Colonic mucosa (tissue), 4 donors: ENCODE data around the gene RAB3IP. TPM values are rescaled to one million over a fixed set of nuclear protein-coding genes. Genes with fewer than 3 reads are reported as not detected.

Source experiments
- DNase-seq: peaks from one replicate; pipeline ENCODE4 v3.0.0-alpha.2; 2020
- H3K27ac ChIP-seq: fragments of 200-600 bp; one replicate; pipeline ENCODE4 v1.8.0; 2021
- H3K27me3 ChIP-seq: fragments of 200-600 bp; one replicate; pipeline ENCODE4 v1.8.0; 2021
- H3K36me3 ChIP-seq: fragments of 200-600 bp; one replicate; pipeline ENCODE4 v1.8.0; 2021
- H3K4me1 ChIP-seq: fragments of 200-600 bp; one replicate; pipeline ENCODE4 v1.8.0; 2021; ENCODE audit warnings: mild to moderate bottlenecking
- H3K4me3 ChIP-seq: fragments of 200-600 bp; one replicate; pipeline ENCODE4 v1.8.0; 2021
- H3K9ac ChIP-seq, 2 donors: one replicate each; pipeline ENCODE4 v1.7.0; 2013; ENCODE audit warnings: control low read depth in 2 of 2, low read depth in 2 of 2, low read length in 2 of 2
- H3K9me3 ChIP-seq: fragments of 200-600 bp; one replicate; pipeline ENCODE4 v1.8.0; 2021
- intact Hi-C: fragments of 100-400 bp; cut with DNase I; formaldehyde crosslinking; loops from one replicate; pipeline ENCODE4 v1.14.1; 2022
- total RNA-seq, 2 donors: library from RNA; stranded (reverse); fragmentation: NEBNext Ultra II Directional in 1 of 2; extraction: Animal tissue kit (Norgen Biotek cat#: 25700) in 1 of 2; gene quantifications; one replicate each; pipeline ENCODE4 v1.2.1, GENCODE V29; 2021
- TF ChIP-seq, protein P1 (sequence below): fragments of 200-600 bp; IDR thresholded peaks from one replicate; pipeline ENCODE4 v1.8.0; 2022; ENCODE audit warnings: antibody characterized with exemption, mild to moderate bottlenecking
- donor health status: healthy.
- donor health status: DM: no; HTN: no; CAD: no.
- donor health status: DM: no; HTN: no; CAD: no.

Gene RAB3IP
- total RNA-seq, 2 donors from 2014 or later, result 34.5 to 43.6 TPM

DNA sequence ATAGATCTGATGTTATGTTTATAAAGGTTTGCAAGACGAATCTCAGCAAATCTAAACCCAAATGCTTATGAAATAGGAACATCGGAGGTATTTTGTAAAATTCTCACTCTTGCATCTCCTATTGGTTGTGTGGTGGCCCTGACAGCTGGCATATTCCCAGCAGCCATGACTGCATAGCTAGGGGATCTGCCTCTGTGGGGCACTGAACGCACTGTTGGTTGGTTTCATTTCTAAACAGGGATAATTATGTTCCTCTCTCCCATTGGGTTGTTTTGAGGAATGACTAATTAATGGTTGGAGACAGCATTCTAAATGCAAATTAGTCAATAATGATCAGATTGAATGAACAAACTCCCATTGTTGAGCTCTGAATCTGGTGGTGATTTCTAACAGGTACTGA lies 36.8 kb upstream of the RAB3IP start:
- H3K4me1 ChIP-seq, result no peaks in the 10 kb centered on the region
- intact Hi-C loops, result no loop called here
- DNase-seq, result no peak
- no peaks in the 10 kb centered on the region for H3K27me3 ChIP-seq
- TF ChIP-seq, protein P1, sequence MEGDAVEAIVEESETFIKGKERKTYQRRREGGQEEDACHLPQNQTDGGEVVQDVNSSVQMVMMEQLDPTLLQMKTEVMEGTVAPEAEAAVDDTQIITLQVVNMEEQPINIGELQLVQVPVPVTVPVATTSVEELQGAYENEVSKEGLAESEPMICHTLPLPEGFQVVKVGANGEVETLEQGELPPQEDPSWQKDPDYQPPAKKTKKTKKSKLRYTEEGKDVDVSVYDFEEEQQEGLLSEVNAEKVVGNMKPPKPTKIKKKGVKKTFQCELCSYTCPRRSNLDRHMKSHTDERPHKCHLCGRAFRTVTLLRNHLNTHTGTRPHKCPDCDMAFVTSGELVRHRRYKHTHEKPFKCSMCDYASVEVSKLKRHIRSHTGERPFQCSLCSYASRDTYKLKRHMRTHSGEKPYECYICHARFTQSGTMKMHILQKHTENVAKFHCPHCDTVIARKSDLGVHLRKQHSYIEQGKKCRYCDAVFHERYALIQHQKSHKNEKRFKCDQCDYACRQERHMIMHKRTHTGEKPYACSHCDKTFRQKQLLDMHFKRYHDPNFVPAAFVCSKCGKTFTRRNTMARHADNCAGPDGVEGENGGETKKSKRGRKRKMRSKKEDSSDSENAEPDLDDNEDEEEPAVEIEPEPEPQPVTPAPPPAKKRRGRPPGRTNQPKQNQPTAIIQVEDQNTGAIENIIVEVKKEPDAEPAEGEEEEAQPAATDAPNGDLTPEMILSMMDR, result no peak
- no peak overlapping the region for H3K9ac ChIP-seq
- no peaks in the 10 kb centered on the region for H3K36me3 ChIP-seq
- H3K4me3 ChIP-seq, result no peak overlapping the region
- no peaks in the 10 kb centered on the region for H3K9me3 ChIP-seq
- H3K27ac ChIP-seq, result no peak overlapping the region

DNA sequence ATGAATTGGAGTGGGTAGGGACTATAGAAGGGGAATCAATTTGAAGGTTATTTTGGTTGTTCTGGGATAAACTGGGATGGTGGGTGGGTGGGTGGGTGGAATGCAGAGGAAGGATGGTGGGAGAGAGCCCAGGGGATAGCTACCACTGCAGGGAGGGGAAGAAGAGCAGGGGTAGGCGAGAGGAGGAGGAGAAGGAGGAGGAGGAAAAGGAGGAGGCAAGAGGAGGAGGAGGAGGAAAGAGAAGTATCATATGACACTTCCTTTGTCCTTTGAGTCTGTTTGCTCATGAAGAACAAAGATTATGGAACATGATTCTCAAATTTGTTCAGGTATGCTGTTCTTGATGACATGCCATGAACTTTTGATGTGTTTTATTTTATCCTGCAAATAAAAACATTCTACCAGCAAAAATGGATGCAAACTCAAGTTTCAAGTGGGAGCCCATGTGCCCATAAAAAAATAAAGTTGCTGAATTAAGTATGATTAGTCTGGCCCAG lies 35.5 kb upstream of the RAB3IP start:
- Histone ChIP-seq H3K9ac (no peak overlapping the region), H3K27me3 (no peaks in the 10 kb centered on the region), H3K9me3 (no peaks in the 10 kb centered on the region), H3K4me3 (no peak overlapping the region), H3K4me1 (no peaks in the 10 kb centered on the region), H3K36me3 (no peaks in the 10 kb centered on the region), H3K27ac (no peak overlapping the region)
- intact Hi-C loops, result no loop called here
- TF ChIP-seq, protein P1, result no peak
- no peak for DNase-seq

DNA sequence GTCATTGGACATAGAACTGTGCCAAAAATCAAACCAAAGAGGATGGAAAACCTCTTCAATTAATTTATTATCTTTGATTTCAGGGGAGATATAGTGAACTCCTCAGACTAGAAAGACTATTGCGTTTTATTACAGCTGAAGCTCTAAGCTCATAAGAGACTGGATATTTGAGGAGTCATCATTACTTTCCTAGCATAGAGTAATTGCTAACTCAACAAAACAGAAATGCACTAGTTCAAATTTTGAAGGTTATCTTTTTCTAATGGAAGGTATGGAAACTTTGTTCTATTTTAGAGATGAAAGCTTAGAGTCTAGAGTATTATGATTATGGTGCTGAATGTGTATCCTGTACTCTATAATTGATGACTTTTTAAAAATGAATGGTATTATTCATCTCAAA lies 34.3 kb upstream of the RAB3IP start:
- Histone ChIP-seq H3K36me3 (no peaks in the 10 kb centered on the region), H3K9ac (no peak overlapping the region), H3K4me1 (no peaks in the 10 kb centered on the region), H3K4me3 (no peak overlapping the region), H3K9me3 (no peaks in the 10 kb centered on the region), H3K27me3 (no peaks in the 10 kb centered on the region), H3K27ac (no peak overlapping the region)
- DNase-seq, result no peak
- TF ChIP-seq, protein P1, result no peak
- intact Hi-C loops, result no loop called here

GRCh38 chr12:69708649-69709048 lies 30.0 kb upstream of the RAB3IP start:
- H3K9me3 ChIP-seq, result no peaks in the 10 kb centered on the region

GRCh38 chr12:69712826-69713225 lies 25.8 kb upstream of the RAB3IP start:
- Histone ChIP-seq H3K4me1 (no peaks in the 10 kb centered on the region), H3K9ac (no peak overlapping the region), H3K4me3 (no peak overlapping the region), H3K9me3 (no peaks in the 10 kb centered on the region), H3K36me3 (no peaks in the 10 kb centered on the region), H3K27me3 (no peaks in the 10 kb centered on the region), H3K27ac (no peak overlapping the region)
- intact Hi-C loops, result no loop called here
- no peak for DNase-seq
- TF ChIP-seq, protein P1, result no peak

More at GRCh38 chr12:69708649-69709048, 30.0 kb upstream of the RAB3IP start:
- H3K9ac ChIP-seq, result no peak overlapping the region
- no peak for DNase-seq
- no peaks in the 10 kb centered on the region for H3K36me3 ChIP-seq
- TF ChIP-seq, protein P1, result no peak
- intact Hi-C loops, result no loop called here
- H3K4me1 ChIP-seq, result no peaks in the 10 kb centered on the region
- H3K27me3 ChIP-seq, result no peaks in the 10 kb centered on the region
- no peak overlapping the region for H3K27ac ChIP-seq
- H3K4me3 ChIP-seq, result no peak overlapping the region
